Activated gamma-delta T cell (primary cell): ENCODE measurements around the gene LLGL1.

Experiments used
- DNase-seq: peaks from one replicate; lab custom pipeline; 2025; lab: John Stamatoyannopoulos, UW

LLGL1 gene

GRCh38 chr17:18229771-18230170 lies 4.3 kb downstream of the LLGL1 start:
- no peak for DNase-seq

GRCh38 chr17:18230288-18231141 lies 5.1 kb downstream of the LLGL1 start:
- DNase-seq: no peak

DNA sequence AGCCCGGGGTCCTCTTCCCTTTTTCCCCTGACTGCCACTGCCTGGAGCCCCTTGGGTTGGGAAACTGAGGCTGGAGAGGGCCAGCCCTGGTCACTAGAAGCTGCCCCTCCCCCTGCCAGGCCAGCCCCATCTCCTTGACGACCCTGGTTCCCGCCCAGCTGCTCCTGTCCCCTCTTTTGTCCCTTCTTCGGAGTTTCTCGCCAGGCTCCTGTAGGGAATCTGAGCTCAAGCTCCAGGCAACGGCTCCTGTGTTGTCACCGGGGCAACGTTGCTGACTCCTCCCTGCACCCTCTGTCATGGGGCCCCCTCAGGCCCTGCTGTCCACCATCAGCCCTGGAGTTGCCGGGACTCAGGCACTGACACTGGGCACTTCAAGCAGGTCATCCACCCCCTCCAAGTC lies 5.7 kb downstream of the LLGL1 start:
- no peak for DNase-seq

GRCh38 chr17:18233803-18234518 lies 8.5 kb downstream of the LLGL1 start:
- no peak for DNase-seq

DNA sequence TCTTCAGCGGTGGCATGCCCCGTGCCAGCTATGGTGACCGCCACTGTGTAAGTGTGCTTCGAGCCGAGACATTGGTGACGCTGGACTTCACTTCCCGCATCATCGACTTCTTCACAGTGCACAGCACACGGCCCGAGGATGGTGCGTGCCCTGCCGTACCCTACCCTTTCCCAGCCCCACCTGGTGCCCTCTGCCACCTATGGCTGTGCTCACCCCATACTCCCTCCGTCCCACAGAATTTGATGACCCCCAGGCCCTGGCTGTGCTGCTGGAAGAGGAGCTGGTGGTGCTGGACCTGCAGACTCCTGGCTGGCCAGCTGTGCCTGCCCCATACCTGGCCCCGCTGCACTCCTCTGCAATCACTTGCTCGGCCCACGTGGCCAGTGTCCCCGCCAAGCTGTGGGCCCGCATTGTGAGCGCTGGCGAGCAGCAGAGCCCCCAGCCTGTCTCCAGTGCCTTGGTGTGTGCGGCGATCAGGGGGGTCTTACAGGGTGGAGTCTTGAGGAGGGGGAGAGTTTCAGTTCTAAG lies 9.5 kb downstream of the LLGL1 start:
- DNase-seq: no peak

DNA sequence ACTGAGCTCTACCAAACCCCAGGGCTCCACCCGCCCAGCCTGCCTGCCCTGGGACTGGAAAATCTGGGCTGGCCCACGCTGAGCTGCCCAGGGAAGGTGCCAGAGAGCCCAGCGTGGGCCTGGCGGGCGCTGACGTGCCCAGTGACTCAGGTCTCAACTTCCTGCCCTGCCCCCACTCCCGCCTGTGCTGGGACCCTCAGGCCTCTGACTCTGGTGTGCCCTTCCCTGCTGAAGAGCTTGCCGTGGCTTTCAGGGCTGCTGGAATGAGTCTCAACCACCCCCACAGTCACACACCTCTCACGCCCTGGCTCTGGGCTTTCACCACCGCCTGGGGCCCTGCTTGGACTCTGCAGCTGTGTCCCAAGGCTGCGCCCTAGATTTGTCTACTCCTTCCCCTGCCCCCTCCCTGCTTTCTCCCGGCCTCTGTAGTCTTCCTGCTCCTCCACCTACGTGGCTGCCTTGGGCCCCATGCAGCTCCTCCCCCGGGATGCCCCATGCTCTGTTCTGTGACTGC lies 10.4 kb downstream of the LLGL1 start:
- DNase-seq: no peak

DNA sequence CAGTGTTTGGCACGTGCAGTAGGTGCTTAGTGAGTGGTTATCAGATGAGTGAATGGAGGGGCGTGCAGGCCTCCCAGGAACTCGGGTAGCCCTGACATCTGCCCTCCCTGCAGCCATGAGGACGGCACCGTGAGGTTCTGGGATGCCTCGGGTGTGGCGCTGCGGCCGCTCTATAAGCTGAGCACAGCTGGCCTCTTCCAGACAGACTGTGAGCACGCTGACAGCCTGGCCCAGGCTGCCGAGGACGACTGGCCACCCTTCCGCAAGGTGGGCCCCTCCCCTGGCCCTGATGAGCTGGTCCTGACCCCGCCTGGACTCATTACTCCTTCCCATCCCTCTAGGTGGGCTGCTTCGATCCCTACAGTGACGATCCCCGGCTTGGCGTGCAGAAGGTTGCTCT lies 11.1 kb downstream of the LLGL1 start:
- DNase-seq: no peak

DNA sequence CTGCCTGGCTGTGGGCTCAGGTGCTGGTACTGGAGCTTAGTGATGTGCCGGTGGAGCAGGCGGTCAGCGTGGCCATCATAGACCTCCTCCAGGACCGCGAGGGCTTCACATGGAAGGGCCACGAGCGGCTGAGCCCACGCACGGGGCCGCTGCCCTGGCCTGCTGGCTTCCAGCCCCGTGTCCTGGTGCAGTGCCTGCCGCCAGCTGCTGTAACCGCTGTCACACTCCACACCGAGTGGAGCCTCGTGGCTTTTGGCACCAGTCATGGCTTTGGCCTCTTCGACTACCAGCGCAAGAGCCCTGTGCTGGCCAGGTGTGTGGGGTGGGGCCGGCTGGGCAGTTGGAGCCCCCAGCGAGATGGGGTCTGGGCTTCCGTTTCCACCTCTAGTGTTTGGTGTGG lies 12.0 kb downstream of the LLGL1 start:
- no peak for DNase-seq

DNA sequence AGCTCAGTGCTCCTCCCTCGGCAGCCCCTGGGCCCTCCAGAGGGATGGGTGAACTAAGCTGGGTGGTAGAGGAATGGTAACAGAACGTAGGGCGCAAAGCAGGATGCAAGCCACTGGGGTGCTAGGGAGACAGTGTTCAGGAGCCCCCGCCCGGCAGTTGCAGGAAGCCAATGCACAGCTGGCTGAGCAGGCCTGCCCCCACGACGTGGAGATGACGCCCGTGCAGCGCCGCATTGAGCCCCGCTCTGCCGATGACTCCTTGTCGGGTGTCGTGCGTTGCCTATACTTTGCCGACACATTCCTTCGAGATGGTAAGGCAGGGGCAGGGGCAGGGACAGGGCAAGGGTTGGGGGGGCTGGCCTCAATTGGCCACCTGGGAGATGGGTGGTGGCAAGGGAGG lies 12.9 kb downstream of the LLGL1 start:
- no peak for DNase-seq

GRCh38 chr17:18240449-18240848 lies 15.0 kb downstream of the LLGL1 start:
- no peak for DNase-seq

GRCh38 chr17:18241229-18241871 lies 15.9 kb downstream of the LLGL1 start:
- DNase-seq: no peak

DNA sequence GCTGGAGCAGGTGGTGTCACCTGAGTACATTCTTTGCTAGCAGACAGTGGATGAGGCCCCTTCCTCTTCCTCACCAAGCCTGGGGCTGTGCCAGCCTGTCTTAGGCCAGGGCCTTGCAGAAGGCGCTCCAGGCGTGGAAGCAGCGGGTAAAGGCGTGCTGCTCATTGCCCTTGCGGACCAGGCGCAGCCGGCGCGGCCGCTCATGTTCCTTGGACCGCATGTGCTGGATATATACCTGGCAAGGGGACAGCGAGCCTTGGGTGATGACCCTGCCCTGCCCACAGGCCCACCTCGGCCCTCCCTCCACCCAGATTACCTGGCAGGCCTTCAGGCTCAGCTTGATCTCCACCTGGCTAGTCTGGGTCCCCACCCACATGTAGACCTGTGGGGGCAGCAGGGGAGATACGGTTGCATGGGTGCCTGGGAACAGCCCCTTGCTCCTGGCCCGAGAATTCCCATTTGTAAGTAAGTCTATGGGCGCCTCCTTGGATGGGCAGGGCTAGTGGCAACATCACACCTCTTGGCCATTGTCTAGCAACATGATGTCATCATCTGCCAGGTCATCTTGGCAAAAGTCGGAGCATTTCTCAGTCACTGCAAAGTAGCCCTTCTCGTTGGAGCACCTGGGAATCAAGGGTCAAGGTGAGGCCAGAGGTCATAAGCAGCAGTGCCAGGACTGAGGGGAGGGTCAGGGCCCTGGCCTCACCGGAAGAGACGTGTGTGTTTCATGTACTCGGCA lies 19.8 kb downstream of the LLGL1 start:
- DNase-seq: no peak

GRCh38 chr17:18246109-18246725 lies 20.8 kb downstream of the LLGL1 start:
- no peak for DNase-seq

GRCh38 chr17:18246880-18247612 lies 21.6 kb downstream of the LLGL1 start:
- no peak for DNase-seq

DNA sequence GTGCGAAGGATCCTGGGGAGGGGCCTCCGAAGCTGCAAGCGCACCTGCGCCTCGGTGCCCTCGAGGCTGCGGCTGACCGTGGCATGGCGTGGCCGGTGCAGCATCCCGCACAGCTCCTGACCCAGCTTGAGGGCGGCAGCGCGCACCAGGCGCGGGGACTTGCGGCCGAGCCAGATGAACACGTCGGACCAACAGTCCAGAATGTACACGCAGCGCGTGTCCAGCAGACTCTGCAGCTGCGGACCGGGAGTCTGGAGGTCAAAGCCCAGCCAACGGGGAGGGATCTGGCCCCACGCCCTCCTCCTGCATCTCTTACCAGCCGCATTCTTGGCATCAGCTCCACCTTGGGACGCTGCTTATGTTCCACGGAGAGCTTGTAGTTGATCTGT lies 22.2 kb downstream of the LLGL1 start:
- DNase-seq: no peak

DNA sequence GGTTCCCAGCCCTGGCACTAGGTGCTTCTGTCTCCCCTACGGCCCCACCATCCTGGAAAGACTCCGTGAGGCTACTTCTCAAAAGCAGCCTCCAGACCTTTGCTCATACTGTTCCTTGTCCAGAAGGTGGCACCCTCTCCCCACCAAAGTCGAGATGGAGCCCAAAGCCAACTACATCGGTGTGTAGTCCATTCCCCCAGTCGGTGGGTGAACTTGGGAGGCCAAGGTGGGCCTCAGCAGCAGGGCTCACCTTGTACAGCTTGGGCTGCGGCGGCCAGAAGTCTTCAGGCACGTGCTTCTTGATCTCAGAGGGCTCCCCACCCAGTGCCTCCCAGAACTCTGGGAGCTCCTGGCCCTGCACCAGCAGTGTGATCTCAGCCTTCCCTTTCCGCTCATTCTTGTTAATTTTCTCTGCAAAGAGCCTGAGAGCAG lies 22.9 kb downstream of the LLGL1 start:
- no peak for DNase-seq

- DNase-seq: no peak
Measured at GRCh38 chr17:18248811-18249210, 23.4 kb downstream of the LLGL1 start.

DNA sequence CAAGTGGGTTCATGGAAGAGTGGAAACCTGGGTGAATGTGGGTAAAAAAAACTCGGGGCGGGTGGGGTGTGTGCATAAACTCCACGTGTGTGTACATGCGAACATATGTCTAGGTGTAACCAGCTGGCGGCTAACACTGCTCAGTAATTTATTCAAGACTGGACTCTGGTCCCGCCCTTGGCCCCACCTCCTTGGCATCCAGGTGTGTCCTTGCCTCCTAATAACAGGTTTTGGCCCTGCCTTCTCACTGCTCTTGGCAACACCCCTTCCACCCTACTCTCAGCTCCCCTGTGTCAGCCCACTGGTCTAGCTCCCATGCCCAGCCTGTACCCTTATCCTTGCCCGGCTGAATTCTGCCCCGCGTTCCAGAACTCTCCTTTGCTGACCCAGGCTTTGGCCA lies 24.8 kb downstream of the LLGL1 start:
- DNase-seq: no peak

GRCh38 chr17:18250708-18251107 lies 25.3 kb downstream of the LLGL1 start:
- no peak for DNase-seq

DNA sequence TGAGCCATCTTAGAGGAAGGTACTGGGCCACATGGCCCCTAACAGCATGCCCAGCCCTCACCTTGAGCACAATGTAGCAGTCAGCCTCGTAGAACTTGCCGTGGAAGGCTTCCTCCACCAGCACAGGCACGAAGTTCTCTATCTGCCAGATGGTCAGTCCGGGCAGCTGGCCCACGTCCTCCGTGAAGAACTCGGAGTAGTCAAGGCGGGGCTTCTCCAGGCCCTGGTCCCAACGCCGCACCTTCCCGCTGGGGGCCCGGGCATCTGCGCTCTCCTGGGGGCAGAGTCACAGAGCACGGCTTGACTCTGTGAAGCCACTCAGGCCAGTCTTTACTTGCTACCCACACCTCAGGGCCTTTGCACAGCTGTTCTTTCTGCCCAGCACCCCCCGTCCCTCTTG lies 25.8 kb downstream of the LLGL1 start:
- no peak for DNase-seq

DNA sequence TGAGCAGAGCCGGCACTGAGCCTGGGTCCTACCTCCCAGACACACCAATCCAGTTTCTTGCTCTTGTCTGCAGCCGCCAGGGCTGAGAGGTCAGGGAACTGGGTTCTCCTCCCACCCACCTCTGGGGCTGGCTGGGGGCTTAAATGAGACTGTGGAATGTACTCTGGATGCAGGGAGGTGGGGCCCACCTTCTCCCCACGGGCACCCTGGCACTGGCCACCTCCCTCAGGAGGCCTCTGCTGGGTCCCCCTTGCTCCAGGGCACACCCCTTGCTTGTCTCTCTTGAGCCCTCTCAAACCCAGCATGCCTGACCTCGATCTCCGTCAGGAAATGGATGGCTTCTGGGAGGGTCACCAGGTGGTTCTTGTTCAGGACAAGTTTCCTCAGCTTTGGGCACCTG lies 26.7 kb downstream of the LLGL1 start:
- DNase-seq: no peak
